Femur (tissue), 1 donor: ENCODE results near the gene FKBP1B.
"Not testable (repeated sequence)": the region's sequence is repeated elsewhere in the genome, so short reads cannot be mapped to it uniquely, and the experiment has no call there.

Source experiments
- DNase-seq: peaks from one replicate; pipeline ENCODE4 v3.0.0-alpha.2; 2017

The FKBP1B gene

GRCh38 chr2:24072259-24072658 lies 22.7 kb downstream of the FKBP1B start:
- DNase-seq, result no peak

GRCh38 chr2:24073816-24074215 lies 24.3 kb downstream of the FKBP1B start:
- no peak for DNase-seq

- no peak for DNase-seq
Measured at GRCh38 chr2:24075259-24075658, 25.7 kb downstream of the FKBP1B start.

GRCh38 chr2:24075915-24076848 lies 26.6 kb downstream of the FKBP1B start, which contains the start of gene SF3B6:
SF3B6 (minus strand) TSS chr2:24076326; CDS start chr2:24076229, 97 bp downstream.
- peak; percentile 98 for DNase-seq

- DNase-seq, result no peak
Measured at GRCh38 chr2:24076849-24077534, 27.5 kb downstream of the FKBP1B start.

GRCh38 chr2:24077535-24077877 lies 28.0 kb downstream of the FKBP1B start:
- no peak for DNase-seq

- DNase-seq, result no peak
Measured at GRCh38 chr2:24077879-24078278, 28.3 kb downstream of the FKBP1B start.

GRCh38 chr2:24080701-24081100 lies 31.2 kb downstream of the FKBP1B start:
- DNase-seq, result peak; percentile 30

GRCh38 chr2:24082787-24083566 lies 33.4 kb downstream of the FKBP1B start:
- DNase-seq, result no peak

- peak; percentile 87 for DNase-seq
Measured at GRCh38 chr2:24083567-24084385, 34.2 kb downstream of the FKBP1B start.

GRCh38 chr2:24084386-24085199 lies 35.1 kb downstream of the FKBP1B start, which contains the start of gene TP53I3:
TP53I3 (minus strand) TSS chr2:24084834; CDS start chr2:24084326, 508 bp downstream.
- peak; percentile 94 for DNase-seq

- DNase-seq, result no peak
Measured at GRCh38 chr2:24085200-24085489, 35.6 kb downstream of the FKBP1B start.

- DNase-seq, result no peak
Measured at GRCh38 chr2:24086241-24086640, 36.7 kb downstream of the FKBP1B start.

- no peak for DNase-seq
Measured at GRCh38 chr2:24087032-24087431, 37.5 kb downstream of the FKBP1B start.

- DNase-seq, result no peak
Measured at GRCh38 chr2:24088821-24089359, 39.3 kb downstream of the FKBP1B start.

GRCh38 chr2:24093270-24093669 lies 43.7 kb downstream of the FKBP1B start:
- DNase-seq, result not testable (repeated sequence)

- DNase-seq, result not testable (repeated sequence)
Measured at GRCh38 chr2:24095171-24095677, 45.7 kb downstream of the FKBP1B start.

- DNase-seq, result not testable (repeated sequence)
Measured at GRCh38 chr2:24100732-24101131, 51.2 kb downstream of the FKBP1B start.

GRCh38 chr2:24101992-24102391 lies 52.5 kb downstream of the FKBP1B start:
- DNase-seq, result no peak

- DNase-seq, result no peak
Measured at GRCh38 chr2:24102677-24103076, 53.1 kb downstream of the FKBP1B start.

- no peak for DNase-seq
Measured at GRCh38 chr2:24104110-24104650, 54.6 kb downstream of the FKBP1B start.
